ENCODE measurements around the gene TBPL1. TPM values are rescaled to one million over a fixed set of nuclear protein-coding genes. Genes with fewer than 3 reads are reported as not detected.

Gene TBPL1
- total and polyA plus RNA-seq, 9 of the 15 experiments (the other 6 are each of a cell fraction or from before 2014, with no cell fraction given): 78.1 to 152 (median 107) TPM

GRCh38 chr6:133952815-133953633, at the start of gene TBPL1 (continued):
- no peak for TF ChIP-seq BRF2 (IDR thresholded peaks at IDR 0.05; ENCODE audit: borderline replicate concordance, insufficient read depth, insufficient read length)
- TF ChIP-seq SIX5 (IDR thresholded peaks at IDR 0.05; ENCODE audit: borderline replicate concordance in 1 of 2, insufficient read depth in 1 of 2, low read depth in 1 of 2, low read length in 2 of 2): peak in 1 of 2 experiments; percentile 20; a peak in 1 of 4 replicates
- TF ChIP-seq ESRRA (IDR thresholded peaks at IDR 0.05; ENCODE audit: borderline replicate concordance, low read depth): peak; percentile 30
- no peak for TF ChIP-seq RBM15 (IDR thresholded peaks at IDR 0.05; ENCODE audit: insufficient read depth, low read length)
- TF ChIP-seq ZNF175 (CRISPR knock-in tag; IDR thresholded peaks at IDR 0.05; ENCODE audit: low read depth): no peak
- peak; percentile 76 for TF ChIP-seq FIP1L1 (IDR thresholded peaks at IDR 0.05; ENCODE audit: low read depth, low read length, poor library complexity, severe bottlenecking)
- TF ChIP-seq MTA3 (IDR thresholded peaks at IDR 0.05; ENCODE audit: borderline replicate concordance): peak; percentile 78
- no peak for TF ChIP-seq SREBF1 (IDR thresholded peaks at IDR 0.05; ENCODE audit: borderline replicate concordance, low read depth, low read length)
- no peak for TF ChIP-seq ZNF311 (CRISPR knock-in tag; IDR thresholded peaks at IDR 0.05)
- peak; percentile 19 to 41 for TF ChIP-seq AFF1 (IDR thresholded peaks at IDR 0.05; ENCODE audit: low read depth in 1 of 2, partially characterized antibody in 2 of 2)
- peak; percentile 99 for TF ChIP-seq SNIP1 (IDR thresholded peaks at IDR 0.05; ENCODE audit: low read depth)
- peak in 1 of 2 experiments; percentile 40; a peak in 1 of 4 replicates for TF ChIP-seq RCOR1 (IDR thresholded peaks at IDR 0.05; ENCODE audit: borderline replicate concordance in 1 of 2, low read depth in 2 of 2, low read length in 2 of 2)
- TF ChIP-seq CXXC5 (CRISPR knock-in tag; IDR thresholded peaks at IDR 0.05): peak; percentile 84
- TF ChIP-seq NFIX (CRISPR knock-in tag; IDR thresholded peaks at IDR 0.05; ENCODE audit: low read depth): no peak
- no peak for TF ChIP-seq CBFA2T2 (conservative IDR thresholded peaks at IDR 0.05)
- TF ChIP-seq HSF4 (CRISPR knock-in tag; IDR thresholded peaks at IDR 0.05; ENCODE audit: borderline replicate concordance): no peak
- peak; percentile 51; the same call in 1 of the 2 replicates for TF ChIP-seq SOX6 (IDR thresholded peaks at IDR 0.05)
- no peak for TF ChIP-seq CHAMP1 (IDR thresholded peaks at IDR 0.05)
- TF ChIP-seq THRAP3 (IDR thresholded peaks at IDR 0.05; ENCODE audit: borderline replicate concordance): no peak
- no peak for TF ChIP-seq RFX7 (CRISPR knock-in tag; IDR thresholded peaks at IDR 0.05)

Measured in K562 (cell line).